ENCODE results near the gene PKD2.
"Not testable (repeated sequence)": the region's sequence is repeated elsewhere in the genome, so short reads cannot be mapped to it uniquely, and the experiment has no call there.

Gene PKD2

DNA sequence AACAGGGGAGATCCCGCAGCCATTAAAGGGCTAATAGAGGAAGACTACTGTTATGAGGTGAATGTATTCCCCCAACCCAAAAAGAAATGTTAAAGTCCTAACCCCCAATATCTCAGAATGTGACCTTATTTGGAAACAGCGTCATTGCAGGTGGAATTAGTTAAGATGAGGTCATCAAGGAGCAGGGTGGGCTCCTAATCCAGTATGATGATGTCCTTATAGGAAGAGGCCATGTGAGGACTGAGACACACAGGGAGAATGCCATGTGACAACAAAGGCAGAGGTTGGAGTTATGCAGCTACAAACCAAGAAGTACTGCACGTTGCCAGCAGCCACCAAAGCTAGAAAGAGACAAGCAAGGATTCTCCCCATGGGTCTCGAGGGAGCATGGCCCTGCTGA lies 17.7 kb upstream of the PKD2 start:
- DNase-seq: no peak

DNA sequence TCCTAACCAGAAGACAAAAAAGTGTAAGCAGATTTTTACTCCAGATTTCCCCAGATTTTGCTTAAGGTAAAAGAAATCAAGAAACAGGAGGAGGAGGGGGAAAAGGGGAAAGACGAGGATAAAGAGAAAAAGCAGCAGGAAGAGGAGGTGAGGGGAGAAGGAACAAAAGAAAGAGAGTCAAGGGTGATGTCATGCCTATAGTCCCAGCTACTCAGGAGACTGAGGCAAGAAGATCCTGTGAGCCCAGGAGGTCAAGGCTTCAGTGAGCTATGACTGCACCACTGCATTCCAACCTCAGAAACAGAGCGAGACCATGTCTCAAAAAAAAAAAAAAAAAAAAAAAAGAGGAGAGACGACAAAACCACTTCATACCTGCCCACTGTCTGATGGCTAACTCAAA lies 12.0 kb upstream of the PKD2 start:
- DNase-seq: no peak

DNA sequence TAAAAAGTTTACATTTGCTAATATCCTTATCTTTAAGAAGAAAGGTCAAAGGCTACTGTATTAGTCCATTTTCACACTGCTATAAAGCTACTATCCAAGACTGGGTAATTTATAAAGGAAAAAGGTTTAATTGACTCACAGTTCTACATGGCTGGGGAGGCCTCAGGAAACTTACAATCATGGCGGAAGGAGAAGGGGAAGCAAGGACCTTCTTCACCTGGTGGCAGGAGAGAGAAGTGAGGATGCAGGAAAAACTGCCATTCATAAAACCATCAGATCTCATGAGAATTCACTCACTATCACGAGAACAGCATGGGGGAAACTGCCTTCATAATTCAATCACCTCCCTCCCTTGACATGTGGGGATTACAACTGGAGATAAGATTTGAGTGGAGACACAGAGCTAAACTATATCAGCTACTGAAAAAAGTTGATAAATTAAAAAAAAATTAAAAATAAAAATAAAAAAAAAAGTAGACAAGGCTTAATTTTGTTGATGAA lies 8.2 kb upstream of the PKD2 start:
- not testable (repeated sequence) for DNase-seq

DNA sequence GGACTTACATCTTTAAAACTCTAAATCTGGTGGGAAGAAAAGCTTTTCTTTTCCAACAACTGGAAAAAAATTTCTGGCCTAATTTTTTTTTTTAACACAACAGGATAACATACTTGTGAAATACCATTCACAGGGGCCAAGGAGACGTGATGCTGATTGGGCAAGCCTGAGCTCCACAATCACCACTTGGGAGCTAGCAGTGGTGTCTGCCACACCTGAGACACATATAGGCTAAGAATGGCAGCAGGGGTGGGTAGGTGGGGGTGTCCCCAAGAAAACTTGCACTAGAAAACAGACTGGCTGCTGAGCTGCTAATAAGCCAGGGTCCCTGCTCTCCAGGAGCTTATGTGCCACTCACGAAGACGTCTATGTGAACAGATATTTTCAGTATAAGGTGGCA lies 5.6 kb upstream of the PKD2 start:
- no peak for DNase-seq

DNA sequence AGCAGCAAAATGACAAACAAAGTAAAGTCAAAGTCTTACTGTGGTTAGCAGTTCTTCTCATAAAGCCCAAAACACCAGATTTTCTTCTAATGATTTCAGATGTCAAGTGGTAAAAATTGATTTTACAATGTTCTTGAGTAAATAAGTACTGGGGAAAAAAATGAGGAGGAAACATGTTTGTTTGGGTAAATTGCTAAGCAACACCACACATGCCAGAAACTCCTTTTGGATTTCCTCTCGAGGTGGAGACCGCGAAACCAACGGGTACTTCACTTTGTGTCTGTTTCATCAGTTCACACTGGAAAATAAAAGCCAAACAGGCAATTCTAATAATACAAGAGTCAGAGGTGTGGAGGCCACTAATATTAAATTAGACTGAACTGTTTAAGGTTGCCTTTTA lies 4.6 kb upstream of the PKD2 start:
- no peak for DNase-seq

DNA sequence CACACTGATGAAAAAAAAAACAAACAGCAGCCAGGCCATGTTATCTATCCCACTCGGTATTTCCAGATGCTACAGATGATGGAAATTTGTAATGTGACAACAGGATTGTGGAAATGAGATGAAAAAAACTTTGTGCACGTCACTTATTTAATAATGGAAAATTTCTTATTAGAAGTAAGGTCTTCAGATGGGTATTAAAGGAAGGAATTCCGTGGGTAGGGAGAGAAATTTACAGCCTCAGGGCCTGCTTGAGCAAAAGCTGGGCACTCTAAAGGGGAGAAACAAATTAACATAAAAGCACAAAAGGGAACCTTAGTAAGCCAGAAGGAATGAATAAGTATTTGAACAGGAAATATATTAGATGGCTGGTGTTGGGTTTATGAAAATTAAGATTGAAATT lies 4.2 kb upstream of the PKD2 start:
- DNase-seq: no peak

DNA sequence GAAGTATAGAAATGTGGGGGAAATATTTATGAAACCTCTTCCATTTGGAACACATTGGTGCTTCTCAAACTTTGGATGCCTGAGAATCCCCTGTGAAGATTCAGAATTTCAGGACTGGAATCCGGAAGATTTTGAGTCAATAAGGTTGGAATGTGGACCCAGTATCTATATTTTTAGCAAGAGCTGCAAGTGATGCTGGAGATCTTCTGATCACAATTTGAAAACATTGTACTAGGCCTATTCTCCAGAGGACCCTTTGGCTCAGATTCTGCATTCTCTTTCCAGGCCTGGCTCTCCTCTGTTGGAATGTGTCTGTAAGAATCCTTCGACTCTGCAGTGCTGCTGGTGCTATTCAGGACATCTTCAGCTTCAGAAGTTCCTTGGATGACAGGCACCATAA lies 2.4 kb upstream of the PKD2 start:
- DNase-seq: no peak

DNA sequence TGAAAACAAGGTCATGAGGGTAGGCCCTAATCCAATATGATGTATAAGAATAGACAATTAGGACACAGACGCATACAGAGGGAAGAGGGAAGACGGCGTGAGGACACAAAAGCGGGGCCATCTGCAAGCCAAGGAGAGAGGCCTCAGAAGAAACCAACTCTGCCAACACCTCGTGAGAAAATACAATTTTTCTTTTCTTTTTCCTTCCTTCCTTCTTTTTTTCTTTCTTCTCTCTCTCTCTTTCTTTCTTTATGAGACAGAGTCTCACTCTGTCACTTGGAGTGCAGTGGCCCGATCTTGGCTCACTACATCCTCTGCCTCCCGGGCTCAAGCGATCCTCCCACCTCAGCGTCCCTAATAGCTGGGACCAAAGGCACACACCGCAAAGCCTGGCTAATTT lies 1.5 kb upstream of the PKD2 start:
- no peak for DNase-seq

DNA sequence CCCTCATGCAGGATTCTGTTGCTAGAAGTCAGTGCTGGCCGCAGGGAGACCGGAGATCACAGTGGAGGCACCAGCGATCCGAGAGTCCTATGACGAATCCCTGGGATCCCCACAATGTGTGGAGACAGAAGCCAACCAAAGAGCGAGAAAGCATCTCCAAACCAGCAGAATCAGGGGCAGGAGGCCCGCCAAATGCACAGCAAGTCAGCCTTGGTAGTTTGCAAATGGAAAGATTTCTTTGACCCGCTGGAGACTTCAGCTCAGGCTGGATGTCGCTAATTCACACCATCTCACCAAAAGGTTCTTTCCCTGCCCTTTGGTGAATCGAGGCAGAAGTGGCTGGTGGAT lies 505 bp upstream of the PKD2 start:
- DNase-seq: no peak

DNA sequence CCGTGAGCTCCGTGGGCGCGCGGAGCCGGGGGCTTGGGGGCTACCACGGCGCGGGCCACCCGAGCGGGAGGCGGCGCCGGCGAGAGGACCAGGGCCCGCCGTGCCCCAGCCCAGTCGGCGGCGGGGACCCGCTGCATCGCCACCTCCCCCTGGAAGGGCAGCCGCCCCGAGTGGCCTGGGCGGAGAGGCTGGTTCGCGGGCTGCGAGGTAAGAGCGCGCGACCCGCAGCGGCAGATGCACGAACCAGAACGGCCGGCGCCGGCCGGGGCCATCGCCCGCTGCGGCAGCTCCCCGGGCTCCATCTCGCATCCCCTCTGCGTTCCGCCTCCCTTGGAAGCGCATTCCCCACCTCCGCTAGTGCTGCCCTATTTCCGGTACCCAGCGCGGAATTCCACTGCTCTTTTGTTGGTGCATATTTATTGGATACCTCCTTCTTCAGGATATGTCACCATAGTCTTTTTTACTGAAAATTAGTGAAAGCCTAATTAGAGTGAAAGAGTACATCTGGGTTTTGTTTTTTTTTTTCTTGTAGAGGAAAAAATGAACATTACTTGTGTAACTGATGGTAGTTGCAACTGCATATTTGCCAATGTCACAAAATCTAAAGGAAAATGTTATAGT lies 797 bp downstream of the PKD2 start:
- peak; percentile 6 for DNase-seq

DNA sequence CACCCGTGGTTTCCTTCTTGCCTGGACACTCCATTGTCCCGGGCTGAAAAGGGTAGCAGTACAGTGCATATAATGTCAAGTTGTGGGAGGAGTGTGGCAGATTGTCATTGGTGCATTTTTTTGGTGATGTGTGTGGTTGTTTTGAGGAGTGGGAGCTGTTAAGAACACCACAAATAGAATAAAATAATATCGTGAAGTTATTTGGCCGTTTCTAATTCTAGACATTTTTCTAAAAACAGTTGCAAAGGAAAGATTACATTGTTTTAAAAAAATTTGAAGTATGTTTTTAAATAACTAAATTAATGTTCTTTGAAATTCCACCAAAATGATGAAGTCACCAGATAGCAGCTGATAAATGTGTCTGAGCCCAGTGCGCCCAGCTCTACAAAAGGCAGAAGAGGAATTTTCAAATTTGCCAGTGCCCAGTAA lies 1.3 kb downstream of the PKD2 start:
- DNase-seq: no peak

DNA sequence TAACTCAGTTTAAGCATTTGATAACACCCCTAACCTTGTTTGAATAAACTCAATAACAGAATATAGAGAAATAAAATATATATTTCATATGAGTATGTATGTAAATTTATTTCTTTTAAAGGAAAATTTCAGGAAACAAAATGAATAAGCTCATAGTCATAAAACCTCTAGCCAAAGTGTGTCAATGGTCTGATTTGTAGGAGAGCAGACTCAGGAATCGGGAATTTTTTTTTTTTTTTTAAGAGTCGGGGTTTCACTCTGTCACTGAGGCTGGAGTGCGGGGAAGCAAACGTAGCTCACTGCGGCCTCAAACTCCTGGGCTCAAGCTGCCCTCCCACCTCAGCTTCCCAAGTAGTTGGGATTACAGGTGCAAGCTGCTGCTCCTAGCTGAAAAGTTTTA lies 2.4 kb downstream of the PKD2 start:
- DNase-seq: no peak

DNA sequence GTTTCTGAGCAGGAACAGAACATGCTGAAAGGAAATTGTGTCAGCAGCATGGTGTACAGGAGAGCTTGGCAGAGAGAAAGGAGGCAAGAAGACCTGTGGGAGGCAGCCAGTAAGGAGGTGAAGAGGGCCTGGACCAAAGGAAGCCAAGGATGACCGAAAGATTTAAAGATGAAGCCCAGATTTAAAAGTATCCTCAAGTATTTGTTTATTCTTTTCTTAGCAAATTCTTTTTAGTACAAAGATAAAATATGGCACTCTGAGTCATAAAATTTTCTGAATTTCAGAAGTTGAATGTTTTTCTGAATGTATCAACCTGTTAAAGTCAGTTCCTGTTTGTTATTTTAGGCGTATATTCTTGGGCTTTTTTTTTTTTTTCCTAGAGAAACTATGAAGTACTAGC lies 3.5 kb downstream of the PKD2 start:
- DNase-seq: no peak

DNA sequence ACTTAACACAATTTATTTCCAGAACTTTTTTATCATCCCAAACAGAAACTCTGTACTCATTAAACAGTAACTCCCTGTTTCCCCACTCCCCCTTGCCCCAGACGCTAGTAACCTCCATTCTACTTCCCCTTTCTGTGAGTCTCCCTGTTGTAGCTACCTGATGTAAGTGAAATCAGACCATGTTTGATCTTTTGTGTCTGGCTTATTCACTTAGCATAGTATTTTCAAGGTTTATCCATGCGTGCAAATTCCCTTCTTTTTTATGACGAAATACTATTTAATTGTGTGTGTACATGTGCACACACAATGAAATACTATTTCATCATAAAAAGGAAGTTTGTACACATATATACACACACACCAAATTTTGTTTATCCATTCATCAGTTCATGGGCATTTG lies 5.2 kb downstream of the PKD2 start:
- DNase-seq: no peak

DNA sequence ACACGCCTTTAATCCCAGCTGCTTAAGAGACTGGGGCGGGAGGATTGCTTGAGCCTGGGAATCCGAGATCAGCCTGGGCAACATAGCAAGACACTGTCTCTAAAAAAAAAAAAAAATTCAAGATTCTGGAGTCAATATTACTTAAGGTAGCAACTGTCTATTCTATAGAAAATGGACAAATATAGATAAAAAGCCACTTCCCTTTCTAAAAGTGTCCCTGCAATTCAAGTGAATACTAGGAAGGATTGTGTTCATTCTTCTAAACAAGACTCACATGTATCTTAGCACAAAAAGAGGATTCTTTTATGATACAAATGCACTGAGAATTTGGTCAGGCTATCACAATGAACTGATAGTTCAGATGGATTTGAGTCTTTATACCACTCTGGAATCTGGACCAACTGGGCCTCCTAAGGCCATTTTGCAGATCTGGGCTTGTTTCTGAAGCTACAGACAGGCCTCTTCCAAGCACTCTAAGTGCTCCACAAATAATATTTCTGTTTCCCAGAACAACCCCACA lies 7.0 kb downstream of the PKD2 start:
- DNase-seq: no peak

DNA sequence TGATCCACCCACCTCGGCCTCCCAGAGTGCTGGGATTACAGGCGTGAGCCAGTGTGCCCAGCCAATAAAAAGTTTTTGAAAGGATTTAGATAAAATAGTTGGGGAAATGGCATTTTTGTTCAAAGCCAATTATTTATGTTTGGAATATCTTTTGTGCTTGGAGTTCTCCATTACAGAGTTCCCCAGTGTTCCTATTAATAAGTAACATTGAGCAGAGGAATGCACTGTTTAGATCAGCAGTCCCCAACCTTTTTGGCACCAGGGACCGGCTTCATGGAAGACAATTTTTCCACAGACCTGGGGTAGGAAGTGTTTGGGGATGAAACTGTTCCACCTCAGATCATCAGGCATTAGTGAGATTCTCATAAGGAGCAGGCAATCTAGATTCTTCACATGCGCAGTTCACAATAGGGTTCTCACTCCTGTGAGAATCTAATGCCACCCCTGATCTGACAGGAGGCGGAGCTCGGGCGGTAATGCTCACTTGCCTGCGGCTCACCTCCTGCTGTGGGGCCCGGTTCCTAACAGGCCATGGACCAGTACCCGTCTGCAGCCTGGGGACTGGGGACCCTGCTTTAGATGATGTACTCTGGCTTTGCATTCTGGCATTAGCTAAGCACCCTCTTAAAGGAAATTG lies 8.3 kb downstream of the PKD2 start:
- no peak for DNase-seq

DNA sequence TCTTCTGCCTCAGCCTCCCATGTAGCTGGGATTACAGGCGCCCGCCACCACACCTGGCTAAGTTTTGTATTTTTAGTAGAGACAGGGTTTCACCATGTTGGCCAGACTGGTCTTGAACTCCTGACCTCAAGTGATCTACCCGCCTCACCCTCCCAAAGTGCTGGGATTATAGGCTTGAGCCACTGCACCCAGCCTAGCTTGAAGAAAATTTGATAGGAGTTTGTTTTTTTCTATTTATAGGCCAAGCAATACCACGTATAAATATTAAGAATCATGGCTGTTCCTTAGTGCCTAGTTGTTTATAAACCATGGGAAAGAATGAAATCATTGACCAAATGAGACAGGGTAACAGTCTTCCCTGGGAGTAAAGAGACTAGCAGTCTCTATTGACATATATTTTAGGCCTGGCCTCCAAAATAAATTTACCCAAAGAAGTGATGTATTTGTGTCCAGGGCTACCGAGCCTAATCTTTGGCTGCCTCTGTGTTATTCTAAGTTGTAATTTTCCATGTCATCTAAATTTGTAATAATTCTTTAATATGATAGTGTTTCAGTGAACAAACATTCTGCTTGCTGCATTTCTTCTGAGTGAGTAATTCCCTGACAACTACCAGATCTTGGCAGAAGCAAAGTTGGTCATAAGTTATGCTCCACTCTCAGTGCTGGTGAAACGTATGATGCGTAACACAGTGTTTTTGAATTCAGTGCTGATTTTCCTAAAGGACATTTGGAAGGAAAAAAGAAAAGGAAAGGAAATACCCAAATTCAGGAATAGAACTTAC lies 10.3 kb downstream of the PKD2 start:
- DNase-seq: no peak

DNA sequence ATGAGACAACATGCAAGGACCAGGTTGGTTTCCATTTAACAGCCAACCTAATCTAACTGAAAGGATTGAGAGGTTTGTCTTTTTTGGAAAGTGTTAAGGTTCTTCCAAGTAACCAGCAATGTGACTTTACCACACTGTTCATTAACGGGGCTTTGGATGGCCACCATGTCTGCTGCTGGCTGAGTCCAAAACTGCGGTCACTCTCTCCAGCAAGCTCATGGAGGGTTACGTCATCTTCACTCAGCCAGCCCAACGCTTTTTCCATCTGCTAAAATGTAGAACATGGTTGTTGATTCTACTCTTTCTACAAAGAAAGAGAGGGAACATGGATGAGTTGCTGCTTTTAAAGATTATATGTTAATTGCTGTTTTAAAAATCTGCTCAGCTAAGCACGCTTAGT lies 11.0 kb downstream of the PKD2 start:
- no peak for DNase-seq

DNA sequence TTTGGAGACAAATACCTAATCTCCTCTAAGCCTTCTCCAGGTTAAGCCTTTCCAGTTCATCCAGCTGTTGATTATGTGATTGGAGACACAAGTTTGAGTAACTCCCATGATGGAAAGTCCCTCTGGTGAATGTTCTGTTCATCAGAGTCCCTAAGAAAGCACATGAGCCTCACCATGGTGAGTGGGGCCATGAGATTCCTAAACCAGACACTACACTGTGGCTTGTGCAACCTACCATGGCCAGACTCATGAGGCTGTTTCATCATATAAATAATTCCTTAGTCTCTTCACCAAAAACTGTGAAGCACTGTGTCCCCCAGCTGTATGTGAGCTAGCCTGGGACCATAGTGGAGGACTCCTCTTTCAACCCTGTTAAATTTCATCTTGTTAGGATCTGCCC lies 14.4 kb downstream of the PKD2 start:
- no peak for DNase-seq

DNA sequence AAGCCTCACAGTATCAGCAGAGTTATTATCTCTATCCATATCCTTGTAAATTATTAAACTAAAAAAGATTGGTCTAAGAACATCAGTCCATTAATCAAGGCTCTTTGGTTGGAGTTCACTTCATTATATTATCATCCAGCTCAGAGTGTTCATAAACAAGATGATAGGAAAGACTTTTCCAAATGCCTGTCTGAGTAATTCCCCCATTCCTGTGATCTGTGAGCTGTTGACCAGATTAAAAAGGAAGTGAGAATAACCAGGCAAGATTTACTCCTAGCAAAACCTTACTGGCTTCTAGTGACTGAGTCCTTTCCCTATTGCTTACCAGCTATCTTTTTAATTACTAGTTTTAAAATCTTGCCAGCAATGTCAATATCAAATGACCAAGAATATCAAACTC lies 14.9 kb downstream of the PKD2 start:
- DNase-seq: no peak

DNA sequence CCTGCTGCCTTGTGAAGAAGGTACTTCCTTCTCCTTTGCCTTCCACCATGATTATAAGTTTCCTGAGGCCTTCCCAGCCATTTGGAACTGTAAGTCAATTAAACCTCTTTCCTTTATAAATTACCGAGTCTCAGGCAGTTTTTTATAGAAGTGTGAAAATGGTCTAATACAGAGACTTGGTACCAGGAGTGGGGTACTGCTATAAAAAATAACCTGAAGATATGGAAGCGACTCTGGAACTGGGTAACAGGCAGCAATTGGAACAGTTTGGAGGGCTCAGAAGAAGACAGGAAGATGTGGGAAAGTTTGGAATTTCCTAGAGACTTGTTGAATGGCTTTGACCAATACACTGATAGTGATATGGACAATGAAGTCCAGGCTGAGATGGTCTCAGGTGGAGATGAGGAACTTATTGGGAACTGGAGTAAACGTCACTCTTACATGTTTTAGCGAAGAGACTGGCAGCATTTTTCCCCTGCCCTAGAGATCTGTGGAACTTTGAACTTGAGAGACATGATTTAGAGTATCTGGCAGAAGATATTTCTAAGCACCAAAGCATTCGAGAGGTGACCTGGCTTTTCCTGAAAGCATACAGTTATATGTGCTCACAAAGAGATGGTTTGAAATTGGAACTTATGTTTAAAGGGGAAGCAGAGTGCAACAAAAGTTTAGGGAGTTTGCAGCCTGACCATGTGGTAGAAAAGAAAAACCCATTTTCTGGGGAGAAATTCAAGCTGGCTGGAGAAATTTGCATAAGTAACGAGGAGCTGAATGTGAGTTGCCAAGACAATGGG lies 18.6 kb downstream of the PKD2 start:
- DNase-seq: not testable (repeated sequence)

DNA sequence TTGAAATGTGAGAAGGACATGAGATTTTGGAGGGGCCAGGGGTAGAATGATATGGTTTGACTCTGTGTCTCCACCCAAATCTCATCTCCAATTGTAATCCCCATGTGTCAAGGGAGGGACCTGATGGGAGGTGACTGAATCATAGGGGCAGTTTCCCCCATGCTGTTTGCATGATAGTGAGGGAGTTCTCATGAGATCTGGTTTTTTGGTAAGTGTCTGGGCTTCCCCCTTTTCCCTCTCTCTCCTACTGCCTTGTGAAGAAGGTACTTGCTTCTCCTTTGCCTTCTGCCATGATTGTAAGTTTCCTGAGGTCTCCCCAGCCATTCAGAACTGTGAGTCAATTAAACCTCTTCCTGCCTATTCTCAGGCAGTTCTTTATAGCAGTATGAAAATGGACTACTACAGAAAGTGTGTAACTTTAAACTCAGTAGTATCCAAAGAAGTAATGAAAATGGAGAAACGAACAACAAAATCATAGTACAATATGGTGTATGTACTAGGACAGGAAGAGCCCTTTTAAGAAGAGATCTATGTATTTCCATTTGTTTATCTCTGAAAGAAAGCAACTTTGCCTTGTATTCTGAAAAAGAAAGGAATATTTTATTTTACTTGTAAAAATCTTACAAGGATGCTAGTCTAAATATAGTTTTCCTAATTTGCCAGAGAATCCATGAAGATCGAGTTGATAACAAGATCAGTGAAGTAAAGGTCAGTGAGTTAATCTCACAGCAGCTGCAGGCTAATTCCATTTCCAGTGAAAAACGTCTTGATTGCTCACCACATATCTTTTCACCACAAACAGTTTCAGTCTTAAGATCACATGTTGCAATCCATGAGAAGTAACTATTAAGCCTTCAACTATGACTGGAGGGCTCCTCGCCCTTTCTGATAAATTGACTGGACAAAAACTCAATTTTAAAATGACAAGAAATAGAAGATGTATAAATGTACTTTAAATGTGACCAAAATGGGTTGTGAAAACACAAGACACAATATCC lies 20.5 kb downstream of the PKD2 start:
- DNase-seq: no peak
